NCI-H2227 treated with DMSO at 0.1 percent for 48 hours (cell line): ENCODE measurements around the gene OR10H1.
"Not testable (repeated sequence)": the region's sequence is repeated elsewhere in the genome, so short reads cannot be mapped to it uniquely, and the experiment has no call there.

Experiments used
- DNase-seq: peaks from one replicate; lab custom pipeline; 2025; lab: John Stamatoyannopoulos, UW

The OR10H1 gene

DNA sequence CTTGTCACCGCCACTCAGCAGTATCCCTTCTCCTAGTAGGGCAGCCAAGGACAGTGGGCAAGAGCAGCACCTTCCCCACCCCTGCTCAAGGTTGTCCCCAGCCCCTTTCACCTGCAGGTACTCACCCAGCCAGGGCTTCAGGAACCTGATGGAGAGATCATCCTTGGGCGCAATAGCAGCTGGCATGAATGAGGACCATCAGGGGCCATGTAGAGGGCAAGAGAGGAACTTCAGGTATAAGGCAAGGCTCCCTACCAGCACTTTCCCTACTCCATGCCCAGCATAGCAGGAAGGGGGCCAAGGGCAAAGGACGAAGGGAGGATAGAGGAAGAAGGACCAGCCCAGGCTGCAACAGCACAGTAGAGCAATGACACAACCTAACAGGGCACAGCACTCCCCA lies 41.3 kb downstream of the OR10H1 start:
- not testable (repeated sequence) for DNase-seq

DNA sequence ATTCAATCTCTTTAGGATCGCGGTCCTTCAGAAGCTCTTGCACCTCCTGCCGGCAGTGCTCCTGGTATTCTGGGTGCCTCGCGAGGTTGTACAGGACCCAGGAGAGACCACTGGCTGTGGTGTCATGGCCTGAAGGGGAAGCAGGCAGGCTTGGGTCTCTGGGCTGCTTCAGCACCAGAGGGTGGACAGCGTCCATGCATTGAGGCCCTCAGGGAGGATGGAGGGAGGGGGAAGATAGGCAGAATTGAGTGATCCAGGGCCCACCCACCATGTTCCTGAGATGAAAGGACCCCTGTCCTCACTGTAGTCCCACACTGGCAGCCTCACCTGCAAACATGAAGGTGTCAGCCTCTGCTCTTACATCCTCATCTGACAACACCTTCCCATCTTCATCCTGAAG lies 45.9 kb downstream of the OR10H1 start:
- no peak for DNase-seq

DNA sequence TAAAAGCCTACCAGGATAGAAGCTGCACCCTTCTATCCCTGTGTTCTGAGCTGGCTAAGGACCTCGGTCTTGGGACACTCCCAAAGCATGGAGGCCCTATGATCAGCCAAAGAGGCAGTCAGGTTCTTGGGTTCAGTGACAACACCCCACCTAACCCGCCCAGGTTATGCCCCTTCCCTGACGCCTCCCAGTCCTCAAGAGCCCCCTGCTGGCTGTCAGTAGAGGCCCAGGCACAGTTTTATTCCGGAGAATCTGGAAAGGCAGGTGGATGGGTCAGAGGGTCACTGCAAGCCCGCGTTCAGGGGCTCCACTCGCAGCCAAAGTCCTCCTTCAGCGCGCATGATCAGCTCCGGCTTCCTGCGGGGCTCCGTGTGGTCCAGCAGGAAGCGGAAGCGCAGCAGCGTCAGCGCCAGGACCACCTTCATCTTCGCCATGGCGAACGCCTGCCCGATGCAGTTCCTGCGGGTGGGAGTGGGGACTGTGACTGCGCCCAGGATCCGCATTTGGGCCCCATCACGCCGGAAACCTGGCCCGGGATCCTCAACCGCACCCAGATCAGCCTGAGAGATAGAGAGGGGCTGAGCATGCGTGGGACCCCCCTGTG lies 55.4 kb downstream of the OR10H1 start:
- DNase-seq: no peak

DNA sequence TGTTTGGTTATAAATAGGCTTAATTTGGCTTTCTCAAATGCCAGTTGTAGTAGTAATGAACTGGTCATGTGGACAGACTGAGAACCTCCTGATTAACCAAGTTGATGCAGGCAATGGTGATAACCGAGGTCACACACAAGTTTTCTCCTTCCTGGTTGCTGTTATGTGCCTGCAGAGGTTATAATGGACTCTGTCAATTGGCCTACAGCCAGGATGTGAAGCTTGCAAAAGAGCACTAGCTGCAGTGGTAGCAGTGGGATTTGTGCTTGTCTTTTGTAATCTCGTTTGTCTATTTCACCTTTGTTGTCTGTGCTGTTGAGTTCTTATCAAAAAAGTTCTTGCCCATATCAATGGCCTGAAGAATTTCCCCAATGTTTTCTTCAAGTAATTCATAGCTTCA lies 57.1 kb downstream of the OR10H1 start:
- DNase-seq: no peak
